HepG2 (cell line): ENCODE measurements around the gene PRR30.

ENCODE experiments used
- AGO1 ChIP-seq: fragments of 200-400 bp; formaldehyde crosslinking; IDR thresholded peaks from 2 replicates; pipeline ENCODE4 v1.6.1; 2017; ENCODE audit warnings: mild to moderate bottlenecking, low read depth, low read length, moderate library complexity; ENCODE audit not compliant: poor library complexity, severe bottlenecking
- CREB1 ChIP-seq, 2 experiments: fragments of 450-650 bp in 1 of 2; IDR thresholded peaks; 2 replicates each; pipeline ENCODE4 v1.6.1; 2016 to 2017; ENCODE audit warnings: control low read depth in 1 of 2, mild to moderate bottlenecking in 1 of 2, missing compliant biosample characterization in 1 of 2, missing genetic modification characterization in 1 of 2
- CTCF ChIP-seq: sonication (generic); formaldehyde crosslinking; IDR thresholded peaks from 2 replicates; pipeline ENCODE4 v1.5.0; 2020; ENCODE audit warnings: mild to moderate bottlenecking, missing genetic modification reagents, moderate library complexity
- KAT7 ChIP-seq: IDR thresholded peaks from 2 replicates; pipeline ENCODE4 v1.6.1; 2018; ENCODE audit warnings: borderline replicate concordance, missing compliant biosample characterization
- MAZ ChIP-seq, 2 experiments: sonication (generic) in 1 of 2; formaldehyde crosslinking in 1 of 2; IDR thresholded peaks; 2 replicates each; pipeline versions ENCODE4 v1.5.0 to v1.6.1; 2012 to 2020; ENCODE audit warnings: low read depth in 2 of 2, mild to moderate bottlenecking in 2 of 2, borderline replicate concordance in 1 of 2, improper control_type of control experiment in 1 of 2, low read length in 1 of 2, missing genetic modification reagents in 1 of 2, moderate library complexity in 1 of 2
- ZIK1 ChIP-seq: sonication (generic); formaldehyde crosslinking; IDR thresholded peaks from 2 replicates; pipeline ENCODE4 v1.5.0; 2020; ENCODE audit warnings: mild to moderate bottlenecking, low read depth, missing genetic modification reagents, borderline replicate concordance
- ZKSCAN8 ChIP-seq: IDR thresholded peaks from 2 replicates; pipeline ENCODE4 v1.6.1; 2016; ENCODE audit warnings: borderline replicate concordance, missing genetic modification reagents, missing compliant biosample characterization
- ZNF788 ChIP-seq: sonication (generic); formaldehyde crosslinking; IDR thresholded peaks from 2 replicates; pipeline ENCODE4 v1.5.0; 2020; ENCODE audit warnings: mild to moderate bottlenecking, missing genetic modification reagents, borderline replicate concordance

DNA sequence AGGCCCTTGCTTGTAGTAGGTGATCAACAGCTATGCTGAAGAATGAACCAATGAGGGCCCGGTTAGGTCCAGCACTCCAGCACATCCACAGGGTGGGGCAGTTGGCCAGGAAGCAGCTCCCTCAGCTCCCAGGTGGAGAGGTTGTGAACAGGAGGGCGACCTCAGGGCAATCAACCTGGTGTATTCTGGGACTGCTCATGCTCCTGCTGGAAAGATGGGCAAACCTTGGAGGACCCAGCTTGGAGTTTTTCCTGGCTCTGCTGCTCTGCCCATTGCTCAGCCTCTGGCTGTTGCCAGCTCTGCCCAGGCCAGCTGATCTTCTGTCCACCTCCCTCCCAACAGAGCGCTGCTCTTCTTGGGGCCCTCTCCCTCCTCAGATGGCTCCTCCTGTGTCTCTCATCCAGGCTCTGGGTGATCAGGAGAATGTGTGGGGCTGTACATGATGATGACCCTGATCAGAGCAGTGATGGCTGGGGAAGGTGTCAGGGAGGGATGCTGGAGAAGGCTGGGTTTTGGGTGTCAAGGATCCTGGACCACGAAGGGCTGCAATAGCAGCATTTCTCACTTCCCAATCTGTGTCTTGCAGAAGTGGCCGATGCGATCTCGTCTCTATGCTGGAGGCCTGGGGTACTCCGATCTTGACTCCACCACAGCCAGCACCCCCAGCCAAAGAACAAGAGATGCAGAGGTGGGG is 13.0 kb upstream of the PRR30 start:
- TF ChIP-seq CTCF (CRISPR knock-in tag) (peak; percentile 95), KAT7 (no peak), ZIK1 (no peak), MAZ (IDR thresholded peaks at IDR 0.05; ENCODE audit: borderline replicate concordance, low read depth, low read length) (0 out of 2 replicates have a peak, but pooled peaks have one; percentile 30), MAZ (CRISPR knock-in tag; IDR thresholded peaks at IDR 0.05; ENCODE audit: low read depth) (no peak), AGO1 (no peak), ZKSCAN8 (CRISPR knock-in tag) (no peak), ZNF788 (CRISPR knock-in tag) (no peak), CREB1 (IDR thresholded peaks at IDR 0.05) (no peak), CREB1 (CRISPR knock-in tag; IDR thresholded peaks at IDR 0.05) (no peak)
